Subcutaneous abdominal adipose tissue (tissue), 5 donors: Measurements from ENCODE around the gene TECPR1.
A peak's percentile ranks its signal among the peaks of the same experiment; 100 is the strongest.

ENCODE experiments used
- H3K27ac ChIP-seq: one replicate; pipeline ENCODE4 v1.7.0; 2013; ENCODE audit warnings: low read depth, mild to moderate bottlenecking, inconsistent platforms, low read length, moderate library complexity
- H3K27me3 ChIP-seq, 5 donors: one replicate each; pipeline ENCODE4 v1.7.0; 2013; ENCODE audit warnings: low read length in 5 of 5, inconsistent platforms in 1 of 5; ENCODE audit not compliant: control insufficient read depth in 5 of 5, insufficient read depth in 4 of 5
- H3K36me3 ChIP-seq, 5 donors: one replicate each; pipeline ENCODE4 v1.7.0; 2013; ENCODE audit warnings: low read length in 5 of 5; ENCODE audit not compliant: control insufficient read depth in 5 of 5, insufficient read depth in 5 of 5
- H3K4me1 ChIP-seq, 5 donors: one replicate each; pipeline ENCODE4 v1.7.0; 2013; ENCODE audit warnings: low read length in 5 of 5, mild to moderate bottlenecking in 3 of 5, moderate library complexity in 1 of 5; ENCODE audit not compliant: control insufficient read depth in 5 of 5, insufficient read depth in 5 of 5
- H3K4me3 ChIP-seq, 5 donors: one replicate each; pipeline ENCODE4 v1.7.0; 2013; ENCODE audit warnings: low read length in 5 of 5, low read depth in 1 of 5
- H3K9ac ChIP-seq, 5 donors: one replicate each; pipeline ENCODE4 v1.7.0; 2013; ENCODE audit warnings: low read length in 5 of 5, mild to moderate bottlenecking in 4 of 5, moderate library complexity in 3 of 5
- H3K9me3 ChIP-seq, 5 donors: one replicate each; pipeline ENCODE4 v1.7.0; 2013; ENCODE audit warnings: low read length in 5 of 5; ENCODE audit not compliant: control insufficient read depth in 5 of 5
- donor health status: healthy.
- donor health status: healthy.
- donor health status: healthy.
- donor health status: healthy.
- donor health status: healthy.

Gene TECPR1

DNA sequence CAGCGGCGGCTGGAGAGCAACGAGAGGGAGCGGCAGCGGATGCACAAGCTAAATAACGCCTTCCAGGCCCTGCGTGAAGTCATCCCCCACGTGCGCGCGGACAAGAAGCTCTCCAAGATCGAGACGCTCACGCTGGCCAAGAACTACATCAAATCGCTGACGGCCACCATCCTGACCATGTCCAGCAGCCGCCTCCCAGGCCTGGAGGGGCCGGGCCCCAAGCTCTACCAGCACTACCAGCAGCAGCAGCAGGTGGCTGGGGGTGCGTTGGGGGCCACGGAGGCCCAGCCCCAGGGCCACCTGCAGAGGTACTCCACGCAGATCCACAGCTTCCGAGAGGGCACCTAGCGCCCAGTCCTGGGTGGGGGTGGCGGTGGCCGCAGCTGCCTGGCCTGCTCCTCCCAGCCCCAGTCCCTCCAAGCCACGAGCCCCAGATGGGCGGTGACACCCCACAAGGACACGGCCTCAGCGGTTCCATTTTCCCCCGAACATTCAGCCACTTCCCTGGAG is 39.4 kb downstream of the TECPR1 start:
- no peak overlapping the region for H3K27ac ChIP-seq
- H3K27me3 ChIP-seq, result peaks cover 5 to 10% (median 6%) of the 10 kb centered on the region in 5 donors
- peaks cover 0 to 18% (median 13%) of the 10 kb centered on the region in 5 donors for H3K36me3 ChIP-seq

GRCh38 chr7:98211676-98212531 is 40.1 kb downstream of the TECPR1 start:
- Histone ChIP-seq H3K4me3 (no peak overlapping the region), H3K4me1 (peaks cover 0 to 18% (median 14%) of the 10 kb centered on the region in 5 donors), H3K27me3 (peaks cover 5 to 10% (median 6%) of the 10 kb centered on the region in 5 donors), H3K9me3 (no peaks in the 10 kb centered on the region), H3K9ac (no peak overlapping the region), H3K27ac (no peak overlapping the region), H3K36me3 (peaks cover 0 to 15% (median 12%) of the 10 kb centered on the region in 5 donors)

More for the DNA sequence above, 39.4 kb downstream of the TECPR1 start:
- H3K9me3 ChIP-seq, result no peaks in the 10 kb centered on the region
- no peak overlapping the region for H3K9ac ChIP-seq
- H3K4me3 ChIP-seq, result no peak overlapping the region
- H3K4me1 ChIP-seq, result peaks cover 0 to 18% (median 15%) of the 10 kb centered on the region in 5 donors

- Histone ChIP-seq H3K27me3 (peaks cover 5 to 10% (median 6%) of the 10 kb centered on the region in 5 donors), H3K4me1 (peaks cover 0 to 18% (median 14%) of the 10 kb centered on the region in 5 donors), H3K9ac (no peak within 1 kb of the TSS), H3K9me3 (no peaks in the 10 kb centered on the region), H3K4me3 (peak within 1 kb of the TSS in 1 of 5 donors; percentile 35), H3K27ac (no peak within 1 kb of the TSS), H3K36me3 (peaks cover 0 to 18% (median 18%) of the 10 kb centered on the region in 5 donors)
Observed at GRCh38 chr7:98211221-98211675, 40.8 kb downstream of the TECPR1 start, which contains the start of gene BHLHA15. Gene BHLHA15, plus strand, starts transcription at chr7:98211439. Its CDS starts 871 bp downstream, at chr7:98212310.

GRCh38 chr7:98210513-98211220 is 41.4 kb downstream of the TECPR1 start:
- Histone ChIP-seq H3K27me3 (peaks cover 5 to 10% (median 6%) of the 10 kb centered on the region in 5 donors), H3K4me3 (peak overlapping the region in 1 of 5 donors; percentile 35), H3K9ac (no peak overlapping the region), H3K9me3 (no peaks in the 10 kb centered on the region), H3K36me3 (peaks cover 3 to 20% (median 16%) of the 10 kb centered on the region in 5 donors), H3K4me1 (peaks cover 0 to 18% (median 14%) of the 10 kb centered on the region in 5 donors), H3K27ac (no peak overlapping the region)

GRCh38 chr7:98209166-98209920 is 42.7 kb downstream of the TECPR1 start:
- Histone ChIP-seq H3K4me1 (peaks cover 0 to 18% (median 14%) of the 10 kb centered on the region in 5 donors), H3K9me3 (no peaks in the 10 kb centered on the region), H3K27me3 (peaks cover 5 to 10% (median 6%) of the 10 kb centered on the region in 5 donors), H3K27ac (no peak overlapping the region), H3K36me3 (peaks cover 3 to 30% (median 28%) of the 10 kb centered on the region in 5 donors), H3K9ac (no peak overlapping the region), H3K4me3 (no peak overlapping the region)

DNA sequence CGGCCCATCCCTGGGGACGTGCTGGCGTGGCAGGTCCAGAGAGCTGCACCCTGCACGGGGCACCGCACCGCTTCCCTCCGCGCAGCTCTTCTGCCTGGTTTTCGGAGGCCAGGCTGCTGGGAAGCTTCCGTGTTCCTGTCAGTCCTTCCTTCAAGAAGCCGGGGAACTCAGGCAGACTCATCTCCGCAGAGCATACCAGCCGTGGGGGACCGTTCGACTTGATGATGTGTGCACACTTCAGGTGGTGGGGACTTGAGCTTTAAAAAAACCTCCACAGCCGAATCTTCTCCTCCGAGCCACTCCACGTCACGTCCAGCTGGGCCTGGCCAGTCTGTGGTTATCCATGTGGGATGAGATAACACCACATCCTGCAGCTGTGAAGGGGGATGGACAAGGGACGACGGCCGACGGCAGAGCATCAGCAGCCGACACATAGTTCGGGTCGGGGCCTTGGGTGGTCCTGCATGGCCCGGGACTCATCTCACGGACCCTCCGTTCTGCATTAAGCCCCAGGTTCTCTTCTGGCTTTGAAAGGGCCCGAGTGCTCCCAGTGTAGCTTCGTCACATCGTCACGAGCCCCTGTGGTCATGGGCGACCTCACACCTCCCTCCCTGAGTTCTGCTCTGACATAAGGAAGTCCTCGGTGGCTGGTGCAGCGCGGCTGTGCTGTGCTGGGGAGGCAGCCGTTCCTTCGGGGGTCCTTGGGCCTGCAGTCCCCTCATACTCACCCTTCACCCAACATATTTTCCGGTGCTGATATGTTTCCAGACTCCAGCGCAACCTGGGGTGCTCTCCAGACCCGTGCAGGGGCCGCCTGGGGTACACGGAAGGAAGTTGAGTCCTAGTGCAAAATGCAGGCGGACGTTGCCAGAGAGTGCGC is 45.3 kb downstream of the TECPR1 start:
- peaks cover 2 to 3% (median 2%) of the 10 kb centered on the region in 5 donors for H3K27me3 ChIP-seq
- no peak overlapping the region for H3K27ac ChIP-seq
- no peak overlapping the region for H3K4me3 ChIP-seq
- peaks cover 0 to 9% (median 6%) of the 10 kb centered on the region in 5 donors for H3K4me1 ChIP-seq
- H3K9me3 ChIP-seq, result no peaks in the 10 kb centered on the region
- H3K36me3 ChIP-seq, result peaks cover 3 to 45% (median 40%) of the 10 kb centered on the region in 5 donors
- H3K9ac ChIP-seq, result no peak overlapping the region

GRCh38 chr7:98205162-98205845 is 46.7 kb downstream of the TECPR1 start:
- Histone ChIP-seq H3K9ac (no peak overlapping the region), H3K4me3 (no peak overlapping the region), H3K36me3 (peaks cover 3 to 45% (median 40%) of the 10 kb centered on the region in 5 donors), H3K27ac (no peak overlapping the region), H3K27me3 (no peaks in the 10 kb centered on the region), H3K4me1 (peaks cover 0 to 9% (median 0%) of the 10 kb centered on the region in 5 donors), H3K9me3 (no peaks in the 10 kb centered on the region)

DNA sequence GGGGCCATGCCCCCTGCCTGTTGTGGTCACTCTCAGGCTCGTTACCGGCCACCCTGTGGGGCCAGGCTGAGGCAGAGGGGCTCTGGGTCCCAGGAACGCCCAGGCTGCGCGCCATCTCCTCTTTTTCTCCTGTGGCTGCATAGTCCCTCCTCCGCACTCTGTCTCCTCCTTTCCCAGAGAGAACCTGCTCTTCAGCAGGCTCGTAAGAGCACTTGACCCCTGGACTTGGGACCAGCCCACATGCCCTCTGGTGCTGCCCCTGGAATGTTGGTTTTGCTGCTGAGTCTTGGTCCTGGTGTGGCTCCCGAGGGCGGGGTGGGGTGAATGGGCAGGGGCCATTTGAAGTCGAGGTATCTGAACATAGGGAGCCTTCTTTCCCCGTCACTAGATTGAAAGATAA is 47.4 kb downstream of the TECPR1 start:
- no peak overlapping the region for H3K4me3 ChIP-seq
- H3K4me1 ChIP-seq, result peaks cover 0 to 9% (median 0%) of the 10 kb centered on the region in 5 donors
- H3K9me3 ChIP-seq, result no peaks in the 10 kb centered on the region
- H3K27me3 ChIP-seq, result no peaks in the 10 kb centered on the region
- peaks cover 8 to 45% (median 40%) of the 10 kb centered on the region in 5 donors for H3K36me3 ChIP-seq
- no peak overlapping the region for H3K9ac ChIP-seq
- no peak overlapping the region for H3K27ac ChIP-seq
